Inferior parietal cortex (tissue), 1 donor: Measurements from ENCODE around the gene TRIM2.

Experiments used
- DNase-seq: peaks from one replicate; pipeline ENCODE4 v3.0.0-alpha.2; 2016; ENCODE audit errors: extremely low spot score

Gene TRIM2

DNA sequence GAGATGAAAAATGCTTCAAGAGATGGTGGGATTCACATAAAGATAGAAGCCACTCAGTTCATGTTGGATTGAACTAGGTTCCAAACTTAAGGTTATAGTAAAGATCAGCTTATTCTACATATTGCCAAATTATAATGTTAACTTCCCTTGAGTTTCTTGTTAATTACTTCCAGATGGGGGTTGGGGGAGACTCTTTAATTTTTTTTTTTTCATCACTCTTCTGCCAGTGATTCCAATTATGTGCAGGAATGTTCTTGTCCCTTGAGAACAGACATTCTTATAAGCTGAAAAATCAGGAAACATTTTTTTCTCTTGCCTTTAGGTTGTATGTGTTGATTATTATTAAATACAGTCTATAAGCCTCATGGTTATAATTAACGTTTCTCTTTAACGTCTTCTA, 170.2 kb downstream of the TRIM2 start:
- DNase-seq, result no peak

DNA sequence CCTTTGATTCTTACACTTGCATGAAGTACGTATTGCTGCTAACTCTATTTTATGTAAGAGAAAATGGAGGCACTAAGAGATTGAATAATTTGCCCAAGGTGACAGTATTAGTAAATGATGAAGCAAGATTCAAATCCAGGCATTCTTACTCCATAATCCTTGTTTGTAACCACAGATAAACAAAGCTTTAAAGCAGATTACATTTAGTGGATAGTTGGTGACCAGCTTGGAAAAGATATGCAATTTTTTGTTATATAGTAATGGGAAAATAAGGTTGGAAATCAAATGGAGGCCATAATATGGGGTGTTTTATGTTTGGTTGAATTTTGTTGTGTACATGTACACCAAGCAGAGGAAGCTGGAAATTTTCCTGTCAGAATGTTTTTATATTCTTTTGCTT, 171.1 kb downstream of the TRIM2 start:
- no peak for DNase-seq

DNA sequence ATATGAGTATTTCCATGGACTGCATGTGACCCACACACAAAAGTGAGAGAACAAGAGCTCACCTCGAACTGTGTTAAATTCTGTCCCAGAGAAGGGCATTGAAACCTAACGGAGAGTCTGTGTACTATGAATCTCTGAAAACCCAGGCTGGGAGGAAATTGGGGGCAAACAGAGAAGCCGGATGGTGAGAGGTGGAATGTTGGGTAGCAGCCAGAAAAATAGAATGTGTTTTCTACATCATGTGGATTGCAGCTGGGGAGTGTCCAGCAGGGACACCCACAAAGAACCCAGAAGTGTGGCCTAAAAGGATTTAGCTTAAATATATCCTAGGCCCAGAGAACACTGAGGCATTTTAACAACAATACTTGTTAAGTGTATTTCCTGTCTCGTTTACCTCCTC, 178.9 kb downstream of the TRIM2 start:
- peak; percentile 2 for DNase-seq

DNA sequence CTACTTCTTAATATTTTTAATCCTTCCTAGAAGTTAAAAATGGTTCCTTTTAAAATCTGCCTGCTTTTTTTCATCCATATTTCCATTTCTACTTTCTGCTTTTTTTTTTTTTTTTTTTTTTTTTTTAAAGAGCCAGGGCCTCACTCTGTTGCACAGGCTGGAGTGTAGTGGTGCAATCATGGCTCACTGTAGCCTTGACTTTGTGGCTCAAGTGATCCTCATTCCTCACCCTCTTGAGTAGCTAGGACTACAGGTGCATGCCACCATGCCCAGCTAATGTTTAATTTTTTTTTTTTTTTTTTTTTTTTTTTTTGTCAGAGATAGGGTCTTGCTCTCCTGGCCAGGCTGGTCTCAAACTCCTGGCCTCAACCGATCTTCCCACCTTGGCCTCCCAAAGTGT, 179.9 kb downstream of the TRIM2 start:
- DNase-seq, result no peak

DNA sequence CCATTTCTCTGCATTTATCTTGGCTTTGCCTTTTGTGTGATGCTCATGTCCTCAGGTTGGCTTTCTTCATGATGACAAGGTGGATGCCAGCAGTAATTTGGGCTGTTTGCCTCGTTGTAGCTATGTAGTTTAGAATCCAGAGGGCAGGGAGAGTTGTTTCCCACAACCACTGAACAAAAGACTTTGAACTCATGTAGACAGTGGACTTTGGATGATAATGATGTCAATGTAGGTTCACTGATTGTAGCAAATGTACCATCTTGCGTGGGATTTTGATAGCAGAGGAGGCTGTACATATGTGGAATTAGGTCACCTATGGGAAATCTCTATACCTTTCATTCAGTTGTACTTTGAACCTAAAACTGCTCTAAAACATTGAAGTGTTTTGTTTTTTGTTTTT, 181.5 kb downstream of the TRIM2 start:
- DNase-seq, result no peak

DNA sequence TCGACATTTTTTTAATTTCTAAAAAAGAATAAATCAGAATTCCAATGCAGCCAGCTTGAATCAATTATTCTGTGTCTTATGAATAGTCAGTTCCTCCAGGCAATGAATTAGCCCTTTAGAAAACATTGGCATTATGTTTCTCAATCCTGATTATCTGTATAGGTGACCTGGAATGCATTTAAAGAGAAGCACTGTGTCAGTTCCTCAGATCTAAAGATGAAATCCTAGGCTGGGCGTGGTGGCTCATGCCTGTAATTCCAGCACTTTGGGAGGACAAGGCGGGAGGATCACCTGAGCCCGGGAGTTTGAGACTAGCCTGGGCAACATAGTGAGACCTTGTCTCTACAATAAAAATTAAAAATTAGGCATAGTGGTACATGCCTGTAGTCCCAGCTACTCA, 183.7 kb downstream of the TRIM2 start:
- DNase-seq, result no peak
